Stimulated activated naive CD4-positive, alpha-beta T cell treated with Interleukin-2 at 50 U/mL for 16 hours (primary cell): ENCODE data around the gene TPBGL.
A peak's percentile ranks its signal among the peaks of the same experiment; 100 is the strongest.

Experiments
- DNase-seq: peaks from one replicate; lab custom pipeline; 2025; lab: John Stamatoyannopoulos, UW

Gene TPBGL

DNA sequence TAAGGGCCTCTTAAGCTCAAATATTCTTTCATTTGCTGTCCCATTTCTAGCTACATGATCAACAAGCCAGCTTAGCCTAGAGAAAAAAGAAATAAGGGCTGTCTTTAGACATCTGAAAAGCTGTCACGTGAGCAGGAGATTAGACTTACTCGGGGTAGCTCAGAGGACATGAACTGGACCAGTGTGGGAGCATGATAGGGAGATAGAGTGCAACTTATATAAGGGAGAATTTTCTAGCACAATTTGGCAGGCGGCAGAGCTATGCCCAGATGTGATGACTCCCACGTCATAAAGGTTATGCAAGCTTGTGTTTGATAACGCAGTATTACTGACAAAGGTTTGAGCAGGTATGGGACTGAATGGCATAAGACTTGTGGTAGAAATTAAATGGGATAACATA is 28.2 kb upstream of the TPBGL start:
- DNase-seq = no peak

DNA sequence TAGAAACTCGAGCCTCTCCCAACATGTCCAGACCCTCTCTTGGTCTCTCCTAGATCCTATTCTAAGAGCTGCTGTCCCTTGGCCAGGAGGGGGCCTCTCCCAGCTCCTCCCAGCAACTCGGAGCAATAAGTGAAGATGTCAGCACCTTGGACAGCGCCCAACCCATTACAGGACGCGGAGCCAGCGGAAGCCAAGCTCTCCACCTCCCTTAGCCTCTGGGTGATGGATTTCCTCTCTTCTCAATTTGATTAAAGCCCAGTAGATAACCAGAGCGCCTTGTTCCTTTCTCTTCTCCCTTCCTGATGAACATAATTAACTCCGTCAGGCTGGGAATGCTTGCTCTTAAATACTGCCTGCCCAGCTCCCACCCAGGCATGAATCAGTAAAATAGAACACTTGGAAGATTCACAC is 26.2 kb upstream of the TPBGL start:
- peak; percentile 62 for DNase-seq

DNA sequence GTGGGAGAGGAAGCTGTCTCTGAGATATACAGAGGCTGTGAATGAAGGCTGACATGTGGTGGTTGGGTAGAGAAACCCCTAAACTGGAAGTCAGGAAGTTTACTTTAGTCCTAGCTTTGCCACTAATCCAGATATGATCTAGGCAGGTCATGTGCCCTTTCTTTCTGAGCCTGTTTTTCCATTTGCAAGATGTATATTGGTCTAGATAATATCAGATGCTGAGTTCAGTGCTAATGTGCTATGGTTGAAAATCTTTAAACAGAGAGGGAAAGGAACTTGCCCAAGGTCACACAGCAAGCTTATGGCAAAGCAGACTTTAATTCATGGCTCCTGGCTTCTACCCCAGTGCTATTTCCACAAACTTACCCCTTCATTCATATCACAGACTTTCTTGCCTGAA is 25.7 kb upstream of the TPBGL start:
- DNase-seq = no peak

DNA sequence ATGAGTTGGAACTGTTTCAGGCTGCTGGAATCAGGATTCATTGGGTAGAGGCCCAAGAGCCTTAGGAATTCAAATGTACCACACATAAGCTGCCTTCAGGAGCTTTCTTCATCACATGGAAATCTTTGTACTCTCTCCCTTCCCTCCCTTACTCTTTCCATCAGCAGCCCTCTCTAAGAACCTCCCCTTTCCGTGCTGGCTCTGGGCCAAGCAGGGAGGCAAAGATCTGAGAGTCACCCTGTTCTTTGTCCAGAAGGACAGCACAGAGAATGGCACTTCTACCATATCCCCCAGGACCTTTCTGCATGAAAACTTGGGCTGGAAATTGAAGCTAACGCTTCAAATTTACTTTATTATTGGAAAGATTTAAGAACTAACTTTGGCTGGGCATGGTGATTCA is 20.7 kb upstream of the TPBGL start:
- DNase-seq = no peak

DNA sequence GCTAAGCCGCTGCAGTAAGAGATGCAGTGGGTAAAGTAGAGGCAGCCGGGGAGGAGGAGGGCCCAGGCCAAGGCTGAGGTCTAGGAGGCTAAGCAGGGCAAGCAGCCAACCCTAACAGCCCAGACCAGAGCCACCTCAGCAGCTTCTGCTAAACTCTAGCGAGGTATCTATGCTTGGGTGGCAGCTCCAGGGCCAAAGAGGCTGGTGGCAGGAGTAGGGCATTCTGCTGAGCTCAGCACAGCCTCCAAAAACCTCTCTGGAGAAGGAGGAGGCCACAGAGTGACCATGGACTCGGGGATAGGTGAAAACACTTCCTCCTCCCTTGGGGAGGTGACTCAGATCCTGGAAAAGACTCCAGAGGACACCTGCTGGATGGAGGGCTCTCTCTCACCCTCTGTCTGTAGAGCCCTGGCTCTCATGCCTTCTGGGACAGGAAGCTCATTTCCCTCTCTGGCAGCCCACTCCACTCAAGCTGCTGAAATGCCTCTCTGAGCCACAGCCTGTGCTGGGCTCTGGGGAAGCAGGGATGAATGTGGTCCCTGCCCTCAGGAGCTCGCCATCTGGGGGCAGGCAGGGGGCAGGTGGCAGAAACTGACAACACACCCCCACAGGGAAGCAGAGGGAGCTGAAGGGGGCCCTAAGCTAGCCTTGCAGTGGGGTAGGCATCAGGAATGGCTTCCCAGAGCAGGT is 16.5 kb upstream of the TPBGL start:
- DNase-seq = no peak

DNA sequence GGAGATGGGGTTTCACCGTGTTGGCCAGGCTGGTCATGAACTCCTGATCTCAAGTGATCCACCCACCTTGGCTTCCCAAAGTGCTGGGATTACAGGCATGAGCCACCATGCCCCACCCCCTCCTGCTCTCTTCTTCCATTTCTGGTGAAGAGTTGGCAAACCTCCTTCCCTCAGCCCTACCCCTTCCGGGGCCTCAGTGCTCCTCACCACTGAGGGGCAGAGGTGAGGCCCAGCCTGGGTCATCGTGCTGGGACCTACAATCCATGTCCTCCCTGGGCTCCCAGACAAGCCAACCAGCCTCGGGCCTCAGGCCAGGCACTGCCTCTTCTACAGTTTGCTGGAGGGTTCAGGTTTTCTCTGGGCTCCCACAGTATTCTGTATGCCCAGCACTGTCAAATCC is 14.8 kb upstream of the TPBGL start:
- no peak for DNase-seq

DNA sequence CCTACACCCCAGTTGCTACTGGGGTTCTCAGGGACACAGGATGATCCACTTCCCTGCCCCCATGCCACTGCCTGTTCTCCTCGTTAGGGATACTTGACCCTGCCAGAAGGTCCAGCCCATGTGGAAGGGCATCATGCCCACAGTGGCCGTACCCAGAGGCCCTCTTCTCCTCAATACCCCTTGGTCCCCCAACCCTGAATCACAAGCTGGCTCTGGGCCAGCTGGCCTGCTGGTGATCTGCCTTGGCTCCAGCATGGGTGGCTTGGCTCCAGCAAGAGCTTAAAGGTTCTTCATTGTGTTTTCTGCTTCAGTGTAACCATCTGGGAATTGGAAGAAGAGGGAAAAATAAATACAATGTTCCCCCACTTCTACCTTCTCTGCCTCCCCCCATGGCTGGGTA is 11.1 kb upstream of the TPBGL start:
- no peak for DNase-seq

DNA sequence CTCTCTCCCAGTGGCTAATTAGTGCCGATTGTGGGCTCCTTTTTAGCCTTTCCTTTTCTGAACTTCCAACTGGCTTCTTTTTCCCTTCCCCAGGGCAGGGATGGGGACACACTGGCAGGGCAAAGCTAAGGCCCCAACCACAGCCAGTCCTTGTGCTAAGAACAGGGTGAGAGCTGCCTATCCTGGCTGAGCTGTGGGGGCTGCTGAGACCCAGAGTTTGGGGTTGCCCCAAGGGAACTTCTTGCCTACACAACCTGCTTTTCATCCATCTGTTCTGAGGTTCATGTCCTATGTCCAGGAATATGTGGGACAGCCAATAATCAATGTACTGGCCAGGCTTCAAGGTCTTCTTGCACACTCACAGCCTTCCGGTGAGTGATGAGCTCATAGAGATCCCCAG is 10.0 kb upstream of the TPBGL start:
- DNase-seq = no peak

DNA sequence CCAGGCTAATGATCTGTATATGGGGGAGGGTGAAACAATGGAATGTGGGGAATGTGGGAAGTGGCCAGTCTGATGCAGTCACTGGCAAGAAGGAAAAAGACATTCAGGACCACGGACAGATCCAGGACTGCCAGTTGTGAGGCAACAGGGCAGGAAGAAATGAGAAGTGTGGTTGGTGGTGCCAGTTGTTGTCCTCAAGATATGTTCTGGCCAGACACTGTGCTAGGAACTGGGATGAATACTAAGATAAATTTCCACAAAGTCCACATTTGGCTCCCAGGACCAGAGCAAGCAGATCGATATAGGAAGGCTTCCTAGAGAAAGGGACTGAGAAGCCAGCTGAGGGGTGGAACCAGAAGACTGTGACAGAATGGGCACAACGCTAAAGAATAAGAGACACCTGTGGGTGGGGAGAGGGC is 6.8 kb upstream of the TPBGL start:
- DNase-seq = no peak

DNA sequence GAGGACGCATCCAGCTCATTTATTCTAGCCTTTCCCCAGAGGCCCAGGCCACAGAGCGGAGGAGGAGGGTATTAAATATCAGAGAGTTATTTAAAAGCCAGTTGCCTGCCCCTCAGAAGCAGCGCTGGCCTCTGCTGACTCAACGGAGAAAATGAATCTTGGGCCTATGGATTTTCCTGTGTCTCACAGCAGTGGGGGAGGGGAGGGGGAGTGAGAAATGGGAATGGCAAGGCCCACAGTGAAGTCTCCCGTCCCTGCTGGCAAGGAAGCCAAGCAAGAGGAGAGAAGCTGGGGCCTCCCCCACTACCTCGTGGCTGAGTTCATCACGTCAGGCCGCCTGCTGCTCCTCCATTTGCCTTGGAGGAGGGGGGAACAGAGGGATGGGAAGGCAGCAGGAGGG is 4.5 kb upstream of the TPBGL start:
- no peak for DNase-seq

DNA sequence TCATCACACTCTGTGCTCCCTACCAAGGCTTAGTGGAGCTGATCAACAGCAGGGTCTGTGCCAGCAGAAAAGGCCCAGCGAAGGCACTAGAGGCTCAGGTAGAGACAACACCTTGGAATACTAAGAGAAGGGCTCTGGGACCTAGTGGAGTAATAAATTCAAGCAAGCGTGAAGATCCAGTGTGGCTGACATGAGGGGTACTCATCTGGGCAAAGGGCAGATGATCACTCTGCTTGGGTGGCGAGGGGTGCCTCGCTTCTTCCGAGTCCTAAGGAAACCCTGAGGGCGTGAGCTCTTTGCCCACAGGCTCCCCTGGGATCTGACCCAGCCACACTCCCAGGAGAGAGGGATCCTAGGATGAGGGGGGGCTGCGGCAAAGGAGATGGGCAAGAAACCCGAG is 3.5 kb upstream of the TPBGL start:
- DNase-seq = no peak

DNA sequence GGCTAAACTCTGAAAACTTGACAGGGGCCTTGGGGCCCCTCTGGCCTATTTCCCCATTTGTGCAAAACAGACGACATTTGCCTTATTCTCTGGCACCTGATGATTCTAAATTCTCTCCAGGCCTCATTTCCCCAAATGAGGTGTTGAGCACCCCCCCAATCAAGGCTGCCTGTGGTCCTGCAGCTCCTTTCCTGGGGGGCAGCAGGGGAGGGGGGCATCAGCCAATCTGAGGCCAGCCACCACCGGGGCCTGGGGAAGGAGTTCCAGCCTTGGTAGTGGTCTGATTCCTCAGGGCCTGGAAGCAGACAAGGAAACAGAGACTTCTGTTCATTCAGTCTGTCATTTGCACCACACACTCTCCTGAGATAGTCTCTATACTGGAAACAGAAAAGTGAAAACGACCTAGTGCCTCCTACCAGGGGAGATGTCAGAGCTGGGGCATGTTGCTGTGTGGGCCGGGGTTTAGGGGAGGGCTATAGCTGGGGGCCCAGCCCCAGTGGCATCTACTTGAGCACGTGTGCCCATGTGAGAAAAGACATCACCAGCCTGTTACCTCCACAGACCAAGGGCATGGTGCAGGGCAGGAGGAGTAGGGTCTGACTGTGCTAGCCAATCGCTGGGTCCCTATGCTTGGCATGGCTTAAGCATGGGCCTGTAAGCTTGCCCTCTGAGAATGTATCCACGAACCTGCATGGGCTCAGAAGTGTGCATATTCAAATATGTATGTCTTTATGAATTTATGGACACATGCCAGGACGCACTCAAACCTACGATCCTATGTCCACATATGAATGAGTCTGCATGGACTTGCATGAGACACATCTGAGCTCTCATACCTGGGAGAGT is 1.8 kb upstream of the TPBGL start:
- DNase-seq = no peak

DNA sequence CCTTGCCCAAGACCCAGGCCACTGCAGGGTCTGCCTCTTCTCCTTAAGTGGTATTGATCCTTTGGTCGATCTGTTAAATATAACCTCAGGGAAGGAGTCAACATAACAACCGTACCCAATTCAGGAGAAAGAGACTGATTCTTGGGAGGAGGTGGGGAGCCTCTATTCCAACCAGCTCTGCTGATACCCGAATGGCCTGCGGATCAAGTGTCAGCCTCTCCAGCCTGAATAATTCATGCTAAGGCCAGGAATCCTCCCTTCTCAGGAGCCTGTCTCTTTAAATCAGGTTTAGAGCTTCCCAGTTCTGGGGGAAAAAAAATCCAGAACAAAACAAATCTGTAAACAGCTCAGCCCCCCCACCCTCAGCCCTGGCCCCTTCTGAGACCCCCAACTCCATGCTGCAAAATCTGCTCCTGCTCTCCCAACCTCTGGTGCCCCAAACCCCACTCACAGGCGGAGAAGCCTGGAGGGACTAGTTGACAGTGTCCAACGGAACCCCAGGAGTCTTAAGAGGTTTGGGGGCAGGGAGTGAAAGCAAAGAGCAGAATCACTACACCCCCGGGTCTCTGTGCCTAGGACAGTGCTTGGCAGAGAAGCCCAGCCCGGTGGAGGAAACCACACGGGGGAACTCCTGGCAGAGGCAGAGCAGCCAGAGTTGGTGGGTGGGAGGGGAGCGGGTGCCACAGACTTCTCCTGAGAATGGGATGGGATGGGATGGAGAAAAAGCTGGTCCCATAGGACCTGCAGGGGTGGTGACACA is 863 bp upstream of the TPBGL start:
- no peak for DNase-seq

DNA sequence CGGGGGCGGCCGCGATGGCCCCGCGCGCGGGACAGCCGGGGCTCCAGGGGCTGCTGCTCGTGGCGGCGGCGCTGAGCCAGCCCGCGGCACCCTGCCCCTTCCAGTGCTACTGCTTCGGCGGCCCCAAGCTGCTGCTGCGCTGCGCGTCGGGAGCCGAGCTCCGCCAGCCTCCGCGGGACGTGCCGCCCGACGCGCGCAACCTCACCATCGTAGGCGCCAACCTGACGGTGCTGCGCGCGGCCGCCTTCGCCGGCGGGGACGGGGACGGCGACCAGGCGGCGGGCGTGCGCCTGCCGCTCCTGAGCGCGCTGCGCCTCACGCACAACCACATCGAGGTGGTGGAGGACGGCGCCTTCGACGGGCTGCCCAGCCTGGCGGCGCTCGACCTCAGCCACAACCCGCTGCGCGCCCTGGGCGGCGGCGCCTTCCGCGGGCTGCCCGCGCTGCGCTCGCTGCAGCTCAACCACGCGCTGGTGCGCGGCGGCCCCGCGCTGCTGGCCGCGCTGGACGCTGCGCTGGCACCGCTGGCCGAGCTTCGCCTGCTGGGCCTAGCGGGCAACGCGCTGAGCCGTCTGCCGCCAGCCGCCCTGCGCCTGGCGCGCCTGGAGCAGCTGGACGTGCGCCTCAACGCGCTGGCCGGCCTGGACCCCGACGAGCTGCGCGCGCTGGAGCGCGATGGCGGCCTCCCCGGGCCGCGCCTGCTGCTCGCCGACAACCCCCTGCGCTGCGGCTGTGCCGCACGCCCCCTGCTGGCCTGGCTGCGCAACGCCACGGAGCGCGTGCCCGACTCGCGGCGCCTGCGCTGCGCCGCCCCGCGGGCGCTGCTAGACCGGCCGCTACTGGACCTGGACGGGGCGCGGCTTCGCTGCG is 697 bp downstream of the TPBGL start:
- peak; percentile 82 for DNase-seq

DNA sequence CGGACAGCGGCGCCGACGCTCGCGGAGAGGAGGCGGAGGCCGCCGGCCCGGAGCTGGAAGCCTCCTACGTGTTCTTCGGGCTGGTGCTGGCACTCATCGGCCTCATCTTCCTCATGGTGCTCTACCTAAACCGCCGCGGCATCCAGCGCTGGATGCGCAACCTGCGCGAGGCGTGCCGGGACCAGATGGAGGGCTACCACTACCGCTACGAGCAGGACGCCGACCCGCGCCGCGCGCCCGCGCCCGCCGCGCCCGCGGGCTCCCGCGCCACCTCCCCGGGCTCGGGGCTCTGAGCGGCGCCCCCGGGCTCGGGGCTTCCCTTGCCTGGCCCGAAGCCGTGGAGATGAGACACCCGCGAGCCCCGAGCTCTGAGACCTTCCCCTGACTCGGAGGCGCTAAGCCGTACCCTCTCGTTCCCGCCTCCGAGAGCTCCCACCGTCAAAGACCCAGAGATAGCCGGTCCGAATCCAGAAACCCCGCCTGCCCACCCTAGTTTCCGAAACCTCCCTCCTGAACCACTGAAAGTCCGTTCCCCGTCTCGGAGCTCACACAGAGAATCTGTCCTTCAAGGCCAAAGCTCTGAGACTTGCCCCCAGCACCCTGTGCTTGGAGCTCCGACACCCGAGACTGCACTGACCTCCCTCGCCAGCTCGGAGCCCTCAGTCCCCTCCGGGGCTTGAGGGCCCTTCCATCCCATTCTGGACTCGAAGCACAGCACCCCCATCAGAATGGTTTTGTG is 1.5 kb downstream of the TPBGL start:
- DNase-seq = no peak

DNA sequence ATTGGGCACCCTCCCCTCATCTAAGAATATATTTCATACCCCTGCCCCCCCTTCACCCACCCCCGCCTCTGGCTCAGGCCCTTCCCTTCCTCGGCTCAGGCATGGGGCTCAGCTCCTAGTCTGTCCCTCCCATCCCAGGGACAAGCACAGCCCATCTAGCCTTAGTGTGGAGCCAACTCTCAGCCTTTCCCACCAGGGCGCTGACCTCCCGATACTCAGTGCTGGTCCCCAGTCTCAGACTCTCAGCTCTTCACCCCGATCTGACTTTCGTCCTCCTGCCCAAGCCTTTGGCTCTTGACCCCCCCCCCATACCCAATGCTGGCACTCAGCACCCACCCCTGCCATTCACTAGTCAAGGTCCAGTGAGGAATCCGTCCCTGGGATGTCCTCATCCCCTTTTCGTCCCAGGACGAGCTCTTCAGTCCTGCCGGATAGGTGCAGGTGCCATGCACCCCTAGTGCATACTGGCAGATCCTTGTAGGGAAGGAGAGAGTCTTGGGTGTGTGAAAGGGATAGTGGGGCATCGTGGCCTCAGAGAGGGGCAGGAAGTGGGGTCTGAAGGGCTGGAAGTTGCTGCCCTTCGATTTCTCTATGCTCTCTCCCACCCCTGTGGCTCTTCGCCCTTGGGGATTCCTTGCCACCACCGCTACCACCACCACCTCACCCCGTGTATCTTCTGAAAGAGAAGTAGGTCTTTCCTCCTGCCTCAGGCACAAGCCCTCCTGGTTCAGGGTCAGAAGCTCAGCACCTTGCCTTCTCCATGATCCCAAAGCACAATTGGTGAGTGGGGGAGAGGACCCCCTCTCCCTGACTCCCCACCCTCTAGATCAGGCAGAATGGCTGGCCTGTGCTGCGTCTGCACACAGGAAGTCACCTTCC is 2.4 kb downstream of the TPBGL start:
- DNase-seq = no peak

DNA sequence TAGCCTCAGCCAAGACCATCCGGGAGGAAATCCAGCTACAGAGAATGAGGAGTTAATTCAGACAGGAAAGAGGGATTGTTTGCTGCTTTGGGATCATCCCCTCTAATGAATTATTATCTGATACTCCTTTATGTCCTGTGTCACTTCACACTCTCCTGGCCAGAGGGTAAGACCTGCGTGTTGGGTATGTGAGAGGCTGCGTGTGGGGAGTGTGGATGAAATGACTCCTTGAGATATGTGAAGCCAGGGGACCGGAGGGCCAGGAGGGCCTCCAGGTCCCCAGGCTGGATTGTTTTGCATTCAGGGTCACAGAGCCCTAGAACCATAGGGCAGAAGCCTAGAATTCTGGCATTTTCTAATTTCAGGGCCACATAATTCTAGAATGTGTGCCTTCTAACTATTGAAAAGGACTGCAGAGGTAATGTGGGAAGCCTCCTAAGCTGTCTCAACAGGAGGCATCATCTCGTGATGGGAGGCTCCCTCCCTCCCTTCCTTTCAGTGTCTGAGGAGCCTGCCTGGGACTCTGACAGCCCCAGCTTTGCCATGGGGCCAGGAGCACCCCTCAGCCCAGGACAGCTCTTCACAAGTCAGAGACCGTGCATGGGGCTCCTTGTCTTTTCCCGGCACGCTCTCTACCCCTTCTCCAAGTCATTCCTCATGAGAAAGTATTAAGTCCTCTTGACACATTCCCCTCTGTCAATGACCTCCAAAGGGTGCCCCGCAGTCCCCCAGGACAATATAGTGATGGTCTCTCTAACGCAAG is 3.7 kb downstream of the TPBGL start:
- DNase-seq = no peak

DNA sequence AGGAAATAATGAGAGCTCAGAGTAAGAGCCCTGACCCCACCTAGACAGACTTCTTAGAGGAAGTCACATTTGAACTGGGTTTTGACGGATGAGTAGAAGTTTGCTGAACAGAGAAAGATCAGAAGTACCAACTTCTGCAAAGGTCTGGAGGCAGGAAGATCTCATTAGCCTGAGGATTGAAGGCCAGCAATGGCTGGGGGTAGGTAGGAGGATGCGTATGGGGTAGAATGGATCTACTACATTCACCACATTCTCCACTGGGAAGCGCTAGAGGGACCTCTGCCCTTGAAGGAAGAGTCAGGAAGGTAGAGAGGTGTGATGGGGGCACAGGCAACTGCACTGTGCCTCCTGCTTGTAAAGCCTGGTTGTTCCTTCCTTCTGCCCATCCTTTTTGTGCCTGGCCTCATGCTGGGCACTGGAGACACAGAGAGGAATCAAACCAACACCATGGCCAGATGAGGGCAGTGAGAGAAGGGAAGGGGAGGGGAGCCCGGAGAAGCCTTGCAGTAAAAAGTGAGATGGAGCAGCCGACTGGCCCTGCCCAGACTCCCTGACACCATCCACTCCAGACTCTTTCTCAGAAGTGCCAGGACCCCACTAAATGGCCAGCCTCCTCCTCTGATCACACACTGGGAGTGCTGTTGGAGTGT is 4.9 kb downstream of the TPBGL start:
- DNase-seq = no peak
